ENCODE data around the gene WDTC1. TPM values are rescaled to one million over a fixed set of nuclear protein-coding genes. Genes with fewer than 3 reads are reported as not detected.

WDTC1 gene
- total and polyA plus RNA-seq, 4 donors: 19.8 to 41.0 (median 30.2) TPM

- H3K9me3 ChIP-seq (ENCODE audit: control insufficient read depth in 4 of 4, insufficient read depth in 3 of 4, low read length in 3 of 4): no peaks in the 10 kb centered on the region
- H3K4me1 ChIP-seq (ENCODE audit: control insufficient read depth in 5 of 5, insufficient read depth in 5 of 5, low read length in 5 of 5): peaks cover 0 to 3% (median 0%) of the 10 kb centered on the region in 5 donors
- H3K9ac ChIP-seq (ENCODE audit: insufficient read depth in 1 of 2, low read length in 2 of 2): no peak overlapping the region
- H3K27ac ChIP-seq (ENCODE audit: low read depth in 1 of 2, low read length in 1 of 2): no peak overlapping the region
- TF ChIP-seq CTCF (IDR thresholded peaks at IDR 0.05; ENCODE audit: control extremely low read depth, extremely low read depth): no peak
- ATAC-seq (ENCODE audit: insufficient read depth, low FRiP score) (no peak), DNase-seq (no peak)
- H3K27me3 ChIP-seq (ENCODE audit: control insufficient read depth in 3 of 3, insufficient read depth in 3 of 3, low read length in 2 of 3): no peaks in the 10 kb centered on the region
- no peak overlapping the region for H3K4me3 ChIP-seq
- peaks cover 0 to 50% (median 25%) of the 10 kb centered on the region in 4 donors for H3K36me3 ChIP-seq (ENCODE audit: control insufficient read depth in 4 of 4, insufficient read depth in 4 of 4, low read length in 4 of 4)
- 93 to 94% methylated on average over 5 of the region's 5 CpGs for WGBS, 2 donors
Observed at GRCh38 chr1:27336756-27337155, 102.3 kb downstream of the WDTC1 start.

- TF ChIP-seq CTCF (IDR thresholded peaks at IDR 0.05; ENCODE audit: control extremely low read depth, extremely low read depth): no peak
- Histone ChIP-seq H3K4me3 (no peak overlapping the region), H3K9me3 (ENCODE audit: control insufficient read depth in 4 of 4, insufficient read depth in 3 of 4, low read length in 3 of 4) (no peaks in the 10 kb centered on the region), H3K36me3 (ENCODE audit: control insufficient read depth in 4 of 4, insufficient read depth in 4 of 4, low read length in 4 of 4) (peaks cover 0 to 33% (median 19%) of the 10 kb centered on the region in 4 donors), H3K4me1 (ENCODE audit: control insufficient read depth in 5 of 5, insufficient read depth in 5 of 5, low read length in 5 of 5) (peaks cover 0 to 9% (median 4%) of the 10 kb centered on the region in 5 donors), H3K9ac (ENCODE audit: insufficient read depth in 1 of 2, low read length in 2 of 2) (no peak overlapping the region), H3K27me3 (ENCODE audit: control insufficient read depth in 3 of 3, insufficient read depth in 3 of 3, low read length in 2 of 3) (no peaks in the 10 kb centered on the region), H3K27ac (ENCODE audit: low read depth in 1 of 2, low read length in 1 of 2) (no peak overlapping the region)
- DNase-seq: no peak
- no peak for ATAC-seq (ENCODE audit: insufficient read depth, low FRiP score)
- 93 to 94% methylated on average over 6 of the region's 6 CpGs for WGBS, 2 donors
Observed at GRCh38 chr1:27338751-27339150, 104.3 kb downstream of the WDTC1 start.

- H3K4me1 ChIP-seq (ENCODE audit: control insufficient read depth in 5 of 5, insufficient read depth in 5 of 5, low read length in 5 of 5): peaks cover 0 to 9% (median 4%) of the 10 kb centered on the region in 5 donors
- no peak for TF ChIP-seq CTCF (IDR thresholded peaks at IDR 0.05; ENCODE audit: control extremely low read depth, extremely low read depth)
- 45 to 54% methylated on average over 5 of the region's 5 CpGs for WGBS, 2 donors
- ATAC-seq (ENCODE audit: insufficient read depth, low FRiP score): no peak
- H3K9me3 ChIP-seq (ENCODE audit: control insufficient read depth in 4 of 4, insufficient read depth in 3 of 4, low read length in 3 of 4): no peaks in the 10 kb centered on the region
- no peak overlapping the region for H3K4me3 ChIP-seq
- peaks cover 0 to 29% (median 15%) of the 10 kb centered on the region in 4 donors for H3K36me3 ChIP-seq (ENCODE audit: control insufficient read depth in 4 of 4, insufficient read depth in 4 of 4, low read length in 4 of 4)
- DNase-seq: no peak
- H3K27ac ChIP-seq (ENCODE audit: low read depth in 1 of 2, low read length in 1 of 2): no peak overlapping the region
- H3K9ac ChIP-seq (ENCODE audit: insufficient read depth in 1 of 2, low read length in 2 of 2): no peak overlapping the region
- no peaks in the 10 kb centered on the region for H3K27me3 ChIP-seq (ENCODE audit: control insufficient read depth in 3 of 3, insufficient read depth in 3 of 3, low read length in 2 of 3)
Observed at GRCh38 chr1:27339213-27339612, 104.8 kb downstream of the WDTC1 start.

Data from lung (tissue), 12 donors.